SK-N-SH (cell line): ENCODE measurements around the gene STK25.

Experiments used
- CTCF ChIP-seq: fragments of 200-600 bp; sonication (generic); IDR thresholded peaks from 2 replicates; pipeline ENCODE4 v1.6.1; 2017; ENCODE audit warnings: antibody characterized with exemption, mild to moderate bottlenecking, moderate library complexity
- POLR2AphosphoS5 ChIP-seq: IDR thresholded peaks from 2 replicates; pipeline ENCODE4 v1.6.1; 2012; ENCODE audit warnings: low read depth, low read length
- TF ChIP-seq, protein P1 (sequence below): IDR thresholded peaks from 2 replicates; pipeline ENCODE4 v1.6.1; 2012; ENCODE audit warnings: mild to moderate bottlenecking, low read depth, low read length, moderate library complexity

DNA sequence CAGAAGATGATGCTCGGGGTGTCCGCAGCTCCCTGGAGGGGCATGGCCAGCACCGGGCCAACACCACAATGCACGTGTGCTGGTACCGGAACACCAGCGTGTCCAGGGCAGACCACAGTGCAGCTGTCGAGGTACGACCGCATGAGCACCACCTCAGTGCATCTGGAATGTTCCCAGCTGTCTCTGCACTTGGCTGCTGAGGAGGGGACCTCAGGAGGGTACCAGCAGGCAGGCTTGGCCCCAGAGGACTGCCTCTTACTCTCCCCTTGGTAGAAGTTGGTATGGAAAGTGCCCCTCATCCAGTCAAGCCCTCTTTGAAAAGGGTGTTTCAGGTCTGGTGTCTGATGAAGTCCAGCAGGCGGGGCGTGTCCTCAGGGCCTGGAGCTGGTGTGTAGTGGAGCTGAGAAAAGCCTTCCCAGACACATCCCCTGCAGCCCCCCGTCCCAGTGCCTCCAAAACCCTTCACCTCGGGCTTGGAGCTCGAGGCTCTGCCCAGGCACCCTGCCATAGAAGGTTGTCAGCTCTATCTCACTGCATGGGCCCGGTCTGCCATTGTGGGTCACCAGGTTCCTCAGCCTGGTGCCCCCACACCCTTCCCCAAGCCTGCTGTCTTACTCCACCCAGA is 16.7 kb downstream of the STK25 start:
- TF ChIP-seq CTCF (no peak), POLR2AphosphoS5 (no peak)
- TF ChIP-seq, protein P1, sequence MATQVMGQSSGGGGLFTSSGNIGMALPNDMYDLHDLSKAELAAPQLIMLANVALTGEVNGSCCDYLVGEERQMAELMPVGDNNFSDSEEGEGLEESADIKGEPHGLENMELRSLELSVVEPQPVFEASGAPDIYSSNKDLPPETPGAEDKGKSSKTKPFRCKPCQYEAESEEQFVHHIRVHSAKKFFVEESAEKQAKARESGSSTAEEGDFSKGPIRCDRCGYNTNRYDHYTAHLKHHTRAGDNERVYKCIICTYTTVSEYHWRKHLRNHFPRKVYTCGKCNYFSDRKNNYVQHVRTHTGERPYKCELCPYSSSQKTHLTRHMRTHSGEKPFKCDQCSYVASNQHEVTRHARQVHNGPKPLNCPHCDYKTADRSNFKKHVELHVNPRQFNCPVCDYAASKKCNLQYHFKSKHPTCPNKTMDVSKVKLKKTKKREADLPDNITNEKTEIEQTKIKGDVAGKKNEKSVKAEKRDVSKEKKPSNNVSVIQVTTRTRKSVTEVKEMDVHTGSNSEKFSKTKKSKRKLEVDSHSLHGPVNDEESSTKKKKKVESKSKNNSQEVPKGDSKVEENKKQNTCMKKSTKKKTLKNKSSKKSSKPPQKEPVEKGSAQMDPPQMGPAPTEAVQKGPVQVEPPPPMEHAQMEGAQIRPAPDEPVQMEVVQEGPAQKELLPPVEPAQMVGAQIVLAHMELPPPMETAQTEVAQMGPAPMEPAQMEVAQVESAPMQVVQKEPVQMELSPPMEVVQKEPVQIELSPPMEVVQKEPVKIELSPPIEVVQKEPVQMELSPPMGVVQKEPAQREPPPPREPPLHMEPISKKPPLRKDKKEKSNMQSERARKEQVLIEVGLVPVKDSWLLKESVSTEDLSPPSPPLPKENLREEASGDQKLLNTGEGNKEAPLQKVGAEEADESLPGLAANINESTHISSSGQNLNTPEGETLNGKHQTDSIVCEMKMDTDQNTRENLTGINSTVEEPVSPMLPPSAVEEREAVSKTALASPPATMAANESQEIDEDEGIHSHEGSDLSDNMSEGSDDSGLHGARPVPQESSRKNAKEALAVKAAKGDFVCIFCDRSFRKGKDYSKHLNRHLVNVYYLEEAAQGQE: no peak
